Stomach (tissue), 4 donors: ENCODE data around the gene NPTN.

Source experiments
- POLR2AphosphoS5 ChIP-seq, 3 donors: sonication (generic); formaldehyde crosslinking; IDR thresholded peaks; one replicate each; pipeline ENCODE4 v1.6.1; 2016; ENCODE audit warnings: antibody characterized with exemption in 3 of 3
- TF ChIP-seq, protein P1 (sequence below), 7 experiments: fragments of 450-650 bp in 4 of 7; fragments of 200-600 bp in 3 of 7; sonication (generic) in 3 of 7; IDR thresholded peaks; one replicate each; pipeline ENCODE4 v1.5.1; 2016 to 2019; ENCODE audit warnings: antibody characterized with exemption in 7 of 7, control low read depth in 2 of 7, mild to moderate bottlenecking in 1 of 7

DNA sequence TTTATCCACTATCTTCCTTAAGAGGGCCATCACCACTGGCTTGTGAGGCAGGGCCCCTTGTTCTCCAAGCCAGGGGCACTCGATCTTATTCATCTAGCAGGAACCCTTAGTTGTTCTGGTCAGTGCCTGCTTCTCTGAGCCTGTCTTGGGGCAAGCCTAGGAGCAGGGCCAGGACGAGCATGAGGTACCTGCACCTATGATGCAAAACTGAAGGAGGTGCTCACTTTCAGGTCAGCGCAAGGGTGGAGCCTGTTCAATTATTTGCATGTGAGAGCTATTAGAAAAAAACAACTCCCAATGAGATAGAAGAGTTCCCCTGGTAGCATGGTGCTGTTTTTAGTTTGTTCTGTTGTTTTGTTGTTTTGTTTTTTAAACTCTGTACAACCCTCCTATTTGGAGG lies 46.0 kb upstream of the NPTN start:
- TF ChIP-seq, protein P1, sequence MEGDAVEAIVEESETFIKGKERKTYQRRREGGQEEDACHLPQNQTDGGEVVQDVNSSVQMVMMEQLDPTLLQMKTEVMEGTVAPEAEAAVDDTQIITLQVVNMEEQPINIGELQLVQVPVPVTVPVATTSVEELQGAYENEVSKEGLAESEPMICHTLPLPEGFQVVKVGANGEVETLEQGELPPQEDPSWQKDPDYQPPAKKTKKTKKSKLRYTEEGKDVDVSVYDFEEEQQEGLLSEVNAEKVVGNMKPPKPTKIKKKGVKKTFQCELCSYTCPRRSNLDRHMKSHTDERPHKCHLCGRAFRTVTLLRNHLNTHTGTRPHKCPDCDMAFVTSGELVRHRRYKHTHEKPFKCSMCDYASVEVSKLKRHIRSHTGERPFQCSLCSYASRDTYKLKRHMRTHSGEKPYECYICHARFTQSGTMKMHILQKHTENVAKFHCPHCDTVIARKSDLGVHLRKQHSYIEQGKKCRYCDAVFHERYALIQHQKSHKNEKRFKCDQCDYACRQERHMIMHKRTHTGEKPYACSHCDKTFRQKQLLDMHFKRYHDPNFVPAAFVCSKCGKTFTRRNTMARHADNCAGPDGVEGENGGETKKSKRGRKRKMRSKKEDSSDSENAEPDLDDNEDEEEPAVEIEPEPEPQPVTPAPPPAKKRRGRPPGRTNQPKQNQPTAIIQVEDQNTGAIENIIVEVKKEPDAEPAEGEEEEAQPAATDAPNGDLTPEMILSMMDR (IDR thresholded peaks at IDR 0.05): no peak
- no peak for TF ChIP-seq POLR2AphosphoS5 (IDR thresholded peaks at IDR 0.05)
